UCSD-AML1 (cell line): ENCODE measurements around the gene COMMD3.
"Not testable (repeated sequence)": the region's sequence is repeated elsewhere in the genome, so short reads cannot be mapped to it uniquely, and the experiment has no call there.

Experiments used
- DNase-seq: peaks from one replicate; lab custom pipeline; 2025; ENCODE audit not compliant: unreplicated experiment; lab: John Stamatoyannopoulos, UW

Gene COMMD3

DNA sequence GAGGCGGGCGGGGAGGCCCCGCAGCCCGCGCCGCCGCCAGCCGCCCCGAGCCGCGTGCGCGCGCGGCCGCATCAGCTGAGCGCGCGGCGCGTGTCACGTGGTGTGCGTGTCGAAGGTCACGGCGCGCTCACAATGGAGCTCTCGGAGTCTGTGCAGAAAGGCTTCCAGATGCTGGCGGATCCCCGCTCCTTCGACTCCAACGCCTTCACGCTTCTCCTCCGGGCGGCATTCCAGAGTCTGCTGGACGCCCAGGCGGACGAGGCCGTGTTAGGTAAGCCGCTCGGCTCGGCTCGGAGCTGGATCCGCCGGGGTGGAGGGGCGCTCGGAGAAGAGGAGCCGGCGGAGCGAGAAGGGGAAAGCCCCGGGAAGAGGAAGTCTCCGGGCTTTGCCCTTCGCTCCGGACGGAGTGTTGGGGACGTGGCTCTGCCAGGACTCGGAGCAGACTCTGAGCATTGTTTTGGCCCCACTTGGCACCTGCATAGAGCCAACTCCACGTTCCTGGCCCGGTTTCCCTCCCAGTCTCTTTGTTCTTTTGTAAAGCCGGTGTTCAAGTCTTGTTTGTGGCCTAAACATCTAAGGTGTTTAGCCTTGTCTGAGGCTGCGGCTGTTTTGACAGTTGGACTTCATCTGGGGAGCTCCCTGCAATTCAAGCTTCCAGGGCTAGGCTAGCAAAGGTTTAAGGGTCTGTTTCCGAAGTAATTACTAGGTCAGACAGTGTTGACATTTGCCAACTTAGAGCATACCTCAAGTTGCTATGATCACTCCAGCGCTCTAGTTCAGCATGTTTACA, at the start of gene COMMD3:
TSS of gene COMMD3 (plus strand) at position 103 of the 790 bp plus-strand sequence. CDS start at position 133, 30 bp downstream.
- peak; percentile 91 for DNase-seq

DNA sequence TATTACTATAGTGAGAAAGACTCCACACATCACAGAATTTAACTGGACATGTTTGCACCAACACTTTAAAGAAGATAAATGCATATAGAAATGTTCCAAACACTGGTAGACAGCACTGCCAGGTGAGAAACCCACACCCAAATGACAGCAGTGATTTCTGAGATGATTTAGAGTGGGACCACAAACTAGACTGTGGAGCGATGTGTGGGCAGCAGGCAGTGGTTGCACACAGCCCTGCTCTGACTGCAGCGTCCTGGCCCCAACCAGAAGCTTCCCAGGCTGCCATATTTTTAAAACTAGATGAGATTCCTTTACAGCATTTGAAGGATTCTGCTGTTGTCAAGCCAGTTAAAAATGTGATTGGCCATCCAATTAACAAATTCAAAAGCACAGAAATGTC, 47.7 kb upstream of the COMMD3 start:
- DNase-seq: no peak

DNA sequence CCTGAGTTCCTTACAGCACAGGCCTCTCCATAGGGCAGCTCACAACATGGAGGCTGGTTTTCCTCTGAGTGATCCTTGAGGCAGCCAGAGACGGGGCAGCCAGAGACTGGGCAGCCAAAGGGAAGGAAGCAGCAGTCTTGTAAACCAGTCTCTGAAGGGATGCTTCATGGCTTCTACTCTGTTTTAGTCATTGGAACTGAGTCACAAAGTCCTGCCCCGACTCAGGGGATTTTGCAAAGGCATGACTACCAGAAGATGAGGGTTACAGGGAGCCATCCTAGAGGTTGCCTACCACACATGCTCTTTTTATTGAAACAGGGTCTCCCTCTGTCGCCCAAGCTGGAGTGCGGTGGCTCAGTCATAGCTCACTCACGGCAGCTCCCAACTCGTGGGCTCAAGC, 44.4 kb upstream of the COMMD3 start:
- DNase-seq: no peak

DNA sequence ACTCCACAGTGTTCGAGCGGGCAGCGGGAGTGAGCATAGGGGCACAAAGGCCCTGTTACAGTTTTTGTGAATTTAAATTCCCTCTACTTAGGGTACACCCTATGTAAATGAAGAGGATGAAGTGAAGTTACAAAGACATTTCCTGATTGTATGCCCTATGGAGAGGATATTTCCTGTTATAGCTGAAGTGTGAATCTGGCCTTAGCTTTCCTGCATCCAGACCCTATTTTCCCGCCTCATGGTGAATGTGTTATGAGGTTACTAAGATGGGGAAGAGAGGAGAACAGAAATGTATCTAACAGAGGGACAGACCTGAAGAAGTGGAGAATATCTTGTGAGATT, 37.8 kb upstream of the COMMD3 start:
- no peak for DNase-seq

DNA sequence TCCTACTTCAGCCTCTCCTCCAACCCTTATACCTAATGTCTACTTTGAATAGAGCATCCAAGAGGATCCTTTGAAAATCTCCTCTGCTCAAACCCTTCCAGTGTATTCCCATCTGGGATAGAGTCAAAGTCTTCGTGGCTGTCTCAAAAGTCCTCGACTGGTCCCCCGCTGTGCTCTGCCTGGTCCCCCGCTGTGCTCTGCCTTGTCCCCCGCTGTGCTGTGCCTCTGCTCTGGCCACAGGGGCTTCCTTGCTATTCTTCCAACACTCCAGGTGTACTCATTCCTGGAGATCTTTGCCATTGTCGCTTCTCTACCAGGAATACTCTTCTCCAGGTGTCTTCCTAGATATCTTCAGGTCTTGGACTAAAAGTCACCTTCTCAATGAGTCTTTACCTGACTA, 36.1 kb upstream of the COMMD3 start:
- DNase-seq: no peak

DNA sequence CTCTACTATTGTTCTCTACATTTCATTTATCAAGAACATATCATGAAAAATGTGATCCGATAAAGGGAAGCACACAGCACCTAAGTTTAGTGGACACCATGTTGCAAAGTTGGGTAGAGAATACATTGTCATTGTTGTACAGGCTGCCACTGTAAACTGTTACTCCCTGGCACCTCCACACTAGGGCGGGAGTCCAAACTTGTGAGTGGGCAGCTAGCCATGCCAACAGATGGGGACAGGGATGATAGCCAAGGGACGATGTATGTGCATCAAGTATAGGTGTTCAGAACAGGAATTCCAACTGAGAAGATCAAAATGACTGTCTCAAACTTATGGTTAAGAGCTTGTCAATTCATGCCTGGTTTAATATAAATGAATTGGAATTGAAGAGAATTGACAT, 31.1 kb upstream of the COMMD3 start:
- no peak for DNase-seq

DNA sequence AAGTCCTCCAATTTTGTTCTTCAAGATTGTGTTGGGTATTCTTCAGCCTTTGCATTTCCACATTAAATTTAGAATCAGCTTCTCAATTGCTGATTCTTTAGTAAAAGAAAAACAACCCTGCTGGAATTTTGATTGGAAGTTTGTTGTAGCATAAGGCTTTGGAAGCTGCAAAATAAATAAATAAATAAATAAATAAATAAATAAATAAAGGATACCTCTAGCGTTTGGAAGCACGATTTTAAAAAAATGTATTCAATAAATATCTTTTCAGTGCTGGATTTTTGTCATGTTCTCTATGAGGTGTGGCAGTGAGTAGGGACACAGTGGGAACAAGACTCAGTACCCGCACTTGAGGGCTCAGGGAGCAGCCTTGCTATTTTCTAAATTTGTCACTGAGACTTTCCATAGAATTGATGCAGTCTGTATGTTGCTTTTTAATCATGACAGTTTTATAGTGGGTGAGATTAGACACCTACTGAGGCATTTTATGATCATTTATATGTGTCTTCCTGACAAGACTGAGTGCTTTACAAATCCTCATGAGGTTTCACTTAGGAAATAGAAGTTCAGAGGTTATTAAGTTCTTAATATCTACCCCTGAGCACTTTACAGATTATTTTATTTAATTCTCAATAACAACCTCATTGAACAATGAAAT, 22.3 kb upstream of the COMMD3 start:
- DNase-seq: no peak

DNA sequence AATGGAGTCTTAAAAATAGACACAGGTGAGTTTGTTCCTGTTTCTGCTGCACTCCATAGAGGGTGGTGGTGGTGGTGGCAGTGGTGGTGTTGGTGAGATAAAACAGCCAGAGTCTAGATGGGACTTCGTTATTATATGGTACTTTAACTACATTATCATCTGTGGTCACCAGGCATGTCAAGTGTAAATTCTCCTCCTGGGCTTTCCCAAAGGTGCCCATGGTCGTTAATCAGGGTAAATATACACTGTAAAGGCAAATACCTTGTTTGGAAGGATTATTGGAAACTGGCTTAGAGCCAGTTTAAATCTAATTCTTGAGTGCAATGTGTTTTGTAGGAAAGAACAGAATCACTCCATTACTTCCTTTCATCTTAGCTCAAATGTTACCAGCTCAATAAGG, 21.5 kb upstream of the COMMD3 start:
- DNase-seq: no peak

DNA sequence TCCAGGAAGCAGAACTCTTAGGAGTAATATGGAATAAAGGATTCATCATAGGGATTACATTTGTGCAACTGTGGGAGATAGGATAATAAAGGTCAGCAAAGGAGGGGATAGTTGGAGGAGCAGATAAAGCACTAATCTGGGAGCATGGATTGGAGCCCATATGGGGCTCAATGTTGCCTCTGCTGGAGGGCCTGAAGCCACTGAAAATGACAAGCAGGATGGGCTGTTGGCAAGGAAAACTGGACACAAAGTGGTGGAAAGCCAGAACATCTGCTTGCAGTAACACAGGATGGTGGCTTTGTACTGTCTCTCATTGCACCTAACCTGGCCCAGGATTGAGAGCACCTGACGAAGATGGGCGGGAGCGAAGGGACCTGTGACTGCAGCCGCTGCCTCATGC, 15.0 kb upstream of the COMMD3 start:
- DNase-seq: no peak

DNA sequence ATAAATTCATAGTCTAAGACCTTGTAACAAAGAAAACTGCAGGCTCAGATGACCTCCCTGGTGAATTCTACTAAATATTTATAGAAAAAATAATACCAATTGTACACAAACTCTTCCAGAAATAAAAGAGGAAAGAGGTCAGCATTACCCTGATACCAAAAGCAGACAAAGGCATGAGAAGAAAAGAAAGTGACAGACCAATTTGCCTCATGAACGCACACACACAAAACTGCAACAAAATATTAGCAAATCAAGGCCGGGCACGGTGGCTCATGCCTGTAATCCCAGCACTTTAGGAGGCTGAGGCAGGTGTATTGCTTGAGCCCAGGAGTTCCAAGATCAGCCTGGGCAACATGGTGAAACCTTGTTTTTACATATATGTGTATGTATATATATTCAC, 12.7 kb upstream of the COMMD3 start:
- no peak for DNase-seq

DNA sequence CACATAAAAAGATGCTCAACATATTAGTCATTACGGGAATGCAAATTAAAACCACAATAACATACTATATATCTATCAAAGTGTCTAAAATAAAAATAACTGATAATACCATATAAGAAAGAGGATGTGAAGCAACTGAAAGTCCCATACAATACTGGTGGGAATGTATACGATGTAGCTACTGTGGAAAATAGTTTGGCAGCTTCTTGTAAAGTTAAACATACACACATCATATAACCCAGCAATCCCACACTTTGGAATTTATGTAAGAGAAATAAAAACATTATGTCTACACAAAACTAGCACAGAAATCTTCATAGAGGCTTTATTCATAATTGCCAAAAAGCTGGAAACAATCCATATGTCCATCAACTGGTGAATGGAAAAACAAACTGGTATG, 10.5 kb upstream of the COMMD3 start:
- DNase-seq: no peak

DNA sequence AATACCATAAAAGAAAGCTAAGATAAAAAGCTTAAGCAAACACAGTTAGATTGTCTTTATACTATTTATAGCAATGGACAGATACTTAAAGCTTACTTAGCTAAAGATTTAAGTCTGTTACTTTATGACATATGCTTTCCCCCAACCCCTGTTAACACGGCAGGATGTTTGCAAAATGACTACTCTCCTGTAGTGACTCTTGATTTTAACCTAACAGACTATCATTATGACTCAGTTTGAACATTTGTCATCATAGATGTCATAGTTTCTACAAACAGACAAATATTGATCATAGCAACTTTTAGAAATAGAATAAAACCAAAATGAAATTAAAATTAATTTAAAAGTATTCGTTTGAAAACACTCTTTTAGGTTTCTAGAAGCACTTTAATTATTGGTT, 7.8 kb upstream of the COMMD3 start:
- no peak for DNase-seq

DNA sequence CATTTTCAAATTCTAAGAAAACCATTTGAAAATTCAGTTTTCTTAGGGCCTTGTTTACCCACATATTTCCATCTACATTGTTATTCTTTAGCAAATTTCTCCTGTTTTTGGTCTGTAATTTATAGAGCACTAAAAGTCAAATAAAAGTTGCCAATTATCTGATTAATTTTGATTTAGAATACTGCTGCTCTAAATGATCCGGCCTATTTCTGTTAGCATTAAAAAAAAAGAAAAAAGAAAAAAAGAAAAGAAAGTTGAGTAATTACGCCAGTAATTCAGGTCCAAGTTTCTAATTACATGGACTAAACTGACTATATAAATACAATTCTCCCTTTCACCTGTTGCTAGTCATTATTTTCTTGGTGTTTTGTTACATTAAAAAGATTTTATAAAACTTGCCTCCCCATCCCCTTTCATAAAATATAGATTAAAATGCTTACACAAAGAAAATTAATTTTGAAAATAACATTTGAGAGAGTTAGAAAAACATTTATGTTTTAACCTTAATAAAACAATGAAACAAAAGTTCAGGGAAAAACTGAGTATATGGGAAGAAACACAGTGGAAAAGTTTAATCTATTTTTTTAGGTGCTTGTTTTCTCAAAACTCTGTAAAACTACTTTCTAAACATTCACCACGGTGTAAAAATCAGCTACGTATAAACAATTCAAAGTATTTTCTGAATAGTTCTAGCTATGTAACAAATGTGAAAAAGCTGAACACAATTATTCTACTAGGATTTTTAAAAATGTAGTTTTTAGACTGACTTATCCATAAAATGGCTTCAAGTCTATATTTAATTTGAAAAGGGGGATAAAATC, 6.8 kb upstream of the COMMD3 start:
- no peak for DNase-seq

DNA sequence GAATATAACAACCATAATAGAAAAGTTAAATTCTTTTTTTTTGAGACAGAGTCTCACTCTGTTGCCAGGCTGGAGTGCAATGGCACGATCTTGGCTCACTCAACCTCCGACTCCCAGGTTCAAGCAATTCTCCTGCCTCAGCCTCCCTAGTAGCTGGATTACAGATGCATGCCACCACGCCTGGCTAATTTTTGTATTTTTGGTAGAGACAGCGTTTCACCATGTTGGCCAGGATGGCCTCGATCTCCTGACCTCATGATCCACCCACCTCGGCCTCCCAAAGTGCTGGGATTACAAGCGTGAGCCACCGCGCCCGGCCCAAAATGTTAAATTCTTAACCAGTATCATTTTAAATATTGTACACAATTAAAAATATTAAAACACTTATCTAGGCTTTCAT, 6.2 kb upstream of the COMMD3 start:
- DNase-seq: not testable (repeated sequence)

DNA sequence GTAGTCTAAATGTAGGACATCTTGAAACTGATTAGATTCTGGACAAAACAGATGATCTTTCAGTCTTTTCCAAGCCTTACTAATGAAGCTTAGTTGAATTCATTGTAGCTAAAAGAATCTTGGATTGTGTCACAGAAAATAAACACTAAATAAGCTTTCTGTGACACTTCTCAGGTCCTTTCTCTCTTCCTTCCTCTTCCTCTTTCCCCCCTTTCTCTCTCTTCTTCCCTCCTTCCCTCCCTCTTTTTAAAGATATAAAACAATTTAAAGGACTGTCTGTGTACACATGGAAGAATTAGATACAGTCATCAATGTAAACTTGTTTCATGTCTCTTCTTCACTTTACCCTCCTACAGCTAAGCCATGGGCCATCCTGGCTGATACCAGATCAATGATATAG, 5.3 kb upstream of the COMMD3 start:
- DNase-seq: no peak

DNA sequence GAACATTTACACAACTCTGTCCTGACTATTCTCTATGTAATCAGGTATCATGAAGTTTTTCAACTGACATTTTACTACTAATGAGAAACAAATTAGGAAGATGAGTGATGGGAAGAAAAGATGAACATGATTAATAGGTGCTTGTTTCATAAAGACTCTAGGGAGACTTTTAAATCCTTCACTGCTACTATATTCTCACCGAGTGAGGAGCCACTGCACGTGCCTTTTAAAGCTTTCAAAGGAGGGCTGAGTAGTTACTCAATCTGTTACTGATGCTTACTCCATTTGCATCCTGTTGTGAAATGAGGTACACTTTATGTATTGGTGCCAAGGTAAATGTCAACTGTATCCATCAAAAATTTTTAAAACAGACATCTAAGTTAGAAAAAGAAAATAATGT, 1.3 kb upstream of the COMMD3 start:
- no peak for DNase-seq

DNA sequence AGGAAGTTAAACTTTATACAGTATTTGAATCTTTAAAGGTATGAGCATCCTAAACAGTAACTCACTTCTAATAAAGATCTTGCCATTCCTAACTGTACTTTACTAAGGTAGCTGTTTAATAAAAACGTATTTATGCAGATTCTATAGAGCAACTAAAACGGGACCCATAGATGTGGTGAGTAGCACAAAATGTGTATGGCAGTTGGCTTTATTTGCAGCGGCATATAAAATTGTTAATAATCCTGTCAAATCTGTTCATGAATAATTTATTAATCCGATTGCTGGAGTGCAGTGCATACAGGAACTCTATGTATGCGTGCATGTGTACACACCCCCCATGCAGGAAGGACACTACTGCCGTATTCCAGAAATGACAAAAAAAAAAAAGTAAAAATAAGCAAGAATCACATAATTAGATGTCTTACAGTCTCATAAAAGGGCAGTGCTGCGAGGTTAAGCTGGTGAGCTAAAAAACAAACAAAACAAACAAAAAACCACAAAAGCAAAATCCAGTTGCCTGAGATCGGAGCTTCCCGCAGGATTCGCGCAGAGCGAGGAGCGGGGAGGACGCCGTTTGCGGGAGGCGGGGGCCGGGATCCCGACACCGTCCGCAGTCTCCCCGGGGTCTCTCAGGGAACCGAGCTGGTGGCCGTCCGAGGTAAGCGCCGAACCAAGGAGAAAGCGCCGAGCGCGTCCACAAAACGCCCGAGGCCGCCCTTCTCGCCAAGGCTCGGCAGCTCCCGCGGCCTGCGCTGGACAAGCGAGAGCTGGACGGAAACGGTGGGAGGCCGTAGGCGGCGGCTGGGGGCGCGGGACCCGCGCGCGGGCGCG, 518 bp upstream of the COMMD3 start:
- no peak for DNase-seq

DNA sequence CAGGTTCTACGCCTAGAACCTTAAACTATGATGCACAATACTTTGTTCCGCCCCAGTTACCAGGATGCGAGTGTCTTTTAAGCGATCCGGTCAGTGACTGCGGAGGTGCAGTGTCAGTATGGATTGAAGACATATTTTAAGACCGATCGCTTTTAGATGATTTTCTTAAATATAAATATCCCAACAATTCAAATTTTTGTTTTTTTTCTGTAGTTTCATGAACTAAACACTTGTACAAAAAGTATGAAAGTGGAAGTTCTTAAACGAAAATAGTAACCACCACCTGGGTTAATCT, 835 bp downstream of the COMMD3 start:
- no peak for DNase-seq

DNA sequence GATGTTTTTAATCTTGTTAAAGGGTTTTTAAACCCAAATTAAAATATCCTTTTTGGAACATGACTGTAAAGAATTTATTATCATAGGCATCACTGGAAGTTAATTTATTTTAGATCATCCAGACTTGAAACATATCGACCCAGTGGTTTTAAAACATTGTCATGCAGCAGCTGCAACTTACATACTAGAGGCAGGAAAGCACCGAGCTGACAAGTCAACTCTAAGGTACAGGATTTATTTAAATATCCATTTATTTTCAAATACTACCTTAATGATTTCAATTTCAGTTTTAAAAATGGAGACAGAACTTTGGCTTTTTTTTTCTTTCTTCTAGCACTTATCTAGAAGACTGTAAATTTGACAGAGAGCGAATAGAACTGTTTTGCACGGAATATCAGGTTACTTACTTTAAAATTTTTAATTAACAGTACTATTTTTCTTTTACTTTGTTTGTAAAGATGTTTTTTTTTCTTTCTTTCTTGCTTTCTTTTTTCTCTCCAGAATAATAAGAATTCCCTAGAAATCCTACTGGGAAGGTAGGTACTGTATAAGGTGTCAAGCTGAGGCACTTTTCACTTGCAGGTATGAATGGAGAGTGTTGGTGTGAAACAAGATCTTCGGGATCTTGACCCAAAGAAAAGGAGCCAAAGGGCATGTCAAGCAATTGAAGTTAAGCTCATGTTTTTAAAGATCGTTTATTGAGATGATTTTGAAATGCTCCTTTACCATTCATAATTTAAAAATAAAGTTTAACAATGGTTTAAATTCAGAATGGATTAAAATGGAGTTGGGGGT, 1.8 kb downstream of the COMMD3 start:
- DNase-seq: no peak

DNA sequence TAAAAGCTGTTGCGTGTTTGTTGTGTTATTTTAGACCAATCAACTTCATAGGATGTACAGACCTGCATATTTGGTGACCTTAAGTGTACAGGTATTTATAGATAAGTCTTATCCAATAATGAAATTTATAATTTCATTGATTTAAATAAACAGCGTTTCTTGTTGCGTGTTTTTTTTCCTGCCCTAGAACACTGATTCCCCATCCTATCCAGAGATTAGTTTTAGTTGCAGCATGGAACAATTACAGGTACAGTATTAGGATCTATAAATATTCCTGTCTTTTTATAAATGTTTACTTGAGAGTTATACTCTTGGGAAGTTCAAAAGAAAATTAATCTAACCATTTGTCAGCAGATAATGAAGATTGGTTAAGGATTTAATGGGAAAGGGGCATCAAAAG, 2.6 kb downstream of the COMMD3 start:
- no peak for DNase-seq

DNA sequence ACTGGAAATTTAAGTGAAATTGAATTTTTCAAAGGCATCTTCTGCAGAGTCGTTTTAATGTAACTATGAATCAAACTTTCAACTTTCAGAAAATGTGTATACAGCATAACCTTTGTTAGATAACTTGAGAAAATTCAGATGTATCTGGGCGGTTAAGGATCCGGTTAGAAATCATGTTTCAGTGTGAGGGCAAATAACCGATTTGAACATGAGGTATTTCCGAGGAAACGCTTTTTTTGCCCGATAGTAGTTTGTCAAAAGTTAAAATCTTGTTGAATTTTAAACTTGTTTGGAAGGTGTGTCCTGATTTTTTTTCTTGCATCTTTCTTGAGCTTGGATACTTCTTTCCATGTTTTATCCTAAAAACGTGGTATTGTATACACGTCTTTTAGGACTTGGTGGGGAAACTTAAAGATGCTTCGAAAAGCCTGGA, 3.4 kb downstream of the COMMD3 start:
- DNase-seq: no peak
